CD4-positive, CD25-positive, alpha-beta regulatory T cell (primary cell): Measurements from ENCODE around the gene DNAJC6. TPM values are rescaled to one million over a fixed set of nuclear protein-coding genes. Genes with fewer than 3 reads are reported as not detected.
"Not testable (repeated sequence)": the region's sequence is repeated elsewhere in the genome, so short reads cannot be mapped to it uniquely, and the experiment has no call there.

Source experiments
- ATAC-seq, 2 donors: fragments of 150-1000 bp; cut with Tn5 transposase; one replicate each; pipeline ENCODE4 v1.10.0; 2021; ENCODE audit warnings: low read depth in 2 of 2, moderate number of reproducible peaks in 2 of 2, moderate library complexity in 1 of 2
- DNase-seq, 3 donors: peaks; one replicate each; pipeline versions ENCODE4 v3.0.0 to v3.0.0-alpha.2; 2012 to 2022; ENCODE audit warnings: mixed read lengths in 1 of 3
- H3K27ac ChIP-seq: one replicate; pipeline ENCODE4 v1.7.0; 2013; ENCODE audit warnings: mild to moderate bottlenecking, low read length; ENCODE audit not compliant: insufficient read depth, poor library complexity, severe bottlenecking
- H3K27me3 ChIP-seq: one replicate; pipeline ENCODE4 v1.7.0; 2013; ENCODE audit warnings: low read length; ENCODE audit not compliant: control insufficient read depth, insufficient read depth
- H3K36me3 ChIP-seq: one replicate; pipeline ENCODE4 v1.7.0; 2013; ENCODE audit warnings: mild to moderate bottlenecking, low read length, moderate library complexity; ENCODE audit not compliant: control insufficient read depth, insufficient read depth
- H3K4me1 ChIP-seq: 2 replicates; pipeline ENCODE4 v1.7.0; 2013; ENCODE audit warnings: mild to moderate bottlenecking, low read length; ENCODE audit not compliant: insufficient read depth, control insufficient read depth, poor library complexity, severe bottlenecking
- H3K4me3 ChIP-seq: one replicate; pipeline ENCODE4 v1.7.0; 2013; ENCODE audit warnings: low read depth, mild to moderate bottlenecking, low read length, moderate library complexity
- H3K9me3 ChIP-seq, 2 experiments: 1 replicate in 1 of 2; 2 replicates in 1 of 2; pipeline ENCODE4 v1.7.0; 2013; ENCODE audit warnings: low read length in 2 of 2, mild to moderate bottlenecking in 1 of 2, moderate library complexity in 1 of 2; ENCODE audit not compliant: control insufficient read depth in 2 of 2
- H3K27ac Mint-ChIP-seq, 3 donors: one replicate each; pipeline ENCODE4 v1.8.0; 2020 to 2022; ENCODE audit warnings: mild to moderate bottlenecking in 3 of 3, mixed read lengths in 3 of 3, moderate library complexity in 2 of 3
- H3K27me3 Mint-ChIP-seq: one replicate; pipeline ENCODE4 v1.8.0; 2022; ENCODE audit warnings: mild to moderate bottlenecking, mixed read lengths
- H3K36me3 Mint-ChIP-seq: one replicate; pipeline ENCODE4 v1.8.0; 2020; ENCODE audit warnings: mixed read lengths
- H3K4me1 Mint-ChIP-seq, 4 donors: one replicate each; pipeline ENCODE4 v1.8.0; 2020 to 2022; ENCODE audit warnings: mixed read lengths in 4 of 4, mild to moderate bottlenecking in 1 of 4
- H3K4me3 Mint-ChIP-seq, 4 donors: one replicate each; pipeline ENCODE4 v1.8.0; 2020 to 2022; ENCODE audit warnings: mild to moderate bottlenecking in 4 of 4, mixed read lengths in 4 of 4, moderate library complexity in 3 of 4
- H3K9me3 Mint-ChIP-seq, 7 donors: one replicate each; pipeline ENCODE4 v1.8.0; 2020 to 2022; ENCODE audit warnings: mixed read lengths in 7 of 7, mild to moderate bottlenecking in 3 of 7, moderate library complexity in 2 of 7
- polyA plus RNA-seq, 4 donors: library from polyadenylated mRNA; unstranded; fragments of 300-500 nt; fragmentation: Illumina TruSeq; gene quantifications; one replicate each; pipeline ENCODE4 v1.2.3, GENCODE V29; 2021
- total RNA-seq: library from RNA; stranded (reverse); gene quantifications from one replicate; pipeline ENCODE4 v1.2.3, GENCODE V29; 2022

Gene DNAJC6
- total and polyA plus RNA-seq, 5 donors from 2014 or later: 0.07 to 1.9 (median 0.82) TPM; not detected in 1

DNA sequence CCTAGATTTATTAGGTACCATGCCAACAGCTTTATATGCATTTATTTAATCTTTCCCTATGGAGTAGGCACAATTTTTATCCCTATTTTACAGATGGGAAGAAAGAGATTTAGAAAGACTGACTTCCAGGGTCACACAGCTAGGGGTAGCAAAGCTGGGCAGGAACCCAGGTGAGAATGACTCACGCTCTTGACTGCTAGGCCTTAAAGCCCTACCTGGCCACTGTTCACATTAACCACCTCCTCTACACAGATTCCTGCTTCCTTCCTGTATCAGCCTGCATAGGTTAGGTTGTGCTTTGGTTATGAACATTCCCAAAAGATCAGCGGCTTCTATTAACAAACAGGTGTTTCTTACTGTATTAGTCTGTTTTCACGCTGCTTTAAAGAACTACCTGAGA, 53.2 kb downstream of the DNAJC6 start:
- no peaks in the 10 kb centered on the region for H3K27me3 Mint-ChIP-seq
- Histone ChIP-seq H3K27me3 (no peaks in the 10 kb centered on the region), H3K4me3 (no peak overlapping the region), H3K4me1 (no peaks in the 10 kb centered on the region), H3K27ac (no peak overlapping the region), H3K36me3 (no peaks in the 10 kb centered on the region), H3K9me3 (no peaks in the 10 kb centered on the region)
- no peaks in the 10 kb centered on the region for H3K4me1 Mint-ChIP-seq
- no peaks in the 10 kb centered on the region for H3K9me3 Mint-ChIP-seq
- H3K36me3 Mint-ChIP-seq: no peaks in the 10 kb centered on the region
- no peak for ATAC-seq
- DNase-seq: no peak
- no peak overlapping the region for H3K27ac Mint-ChIP-seq
- H3K4me3 Mint-ChIP-seq: no peak overlapping the region

GRCh38 chr1:65363484-65363883, 54.1 kb downstream of the DNAJC6 start:
- H3K4me3 Mint-ChIP-seq: no peak overlapping the region
- H3K9me3 Mint-ChIP-seq: no peaks in the 10 kb centered on the region
- Histone ChIP-seq H3K4me1 (no peaks in the 10 kb centered on the region), H3K27ac (no peak overlapping the region), H3K36me3 (no peaks in the 10 kb centered on the region), H3K27me3 (no peaks in the 10 kb centered on the region), H3K9me3 (no peaks in the 10 kb centered on the region), H3K4me3 (no peak overlapping the region)
- peaks cover 4% of the 10 kb centered on the region for H3K27me3 Mint-ChIP-seq
- no peaks in the 10 kb centered on the region for H3K36me3 Mint-ChIP-seq
- DNase-seq (no peak), ATAC-seq (no peak)
- no peaks in the 10 kb centered on the region for H3K4me1 Mint-ChIP-seq
- peak overlapping the region in 1 of 3 donors; percentile 16 for H3K27ac Mint-ChIP-seq

DNA sequence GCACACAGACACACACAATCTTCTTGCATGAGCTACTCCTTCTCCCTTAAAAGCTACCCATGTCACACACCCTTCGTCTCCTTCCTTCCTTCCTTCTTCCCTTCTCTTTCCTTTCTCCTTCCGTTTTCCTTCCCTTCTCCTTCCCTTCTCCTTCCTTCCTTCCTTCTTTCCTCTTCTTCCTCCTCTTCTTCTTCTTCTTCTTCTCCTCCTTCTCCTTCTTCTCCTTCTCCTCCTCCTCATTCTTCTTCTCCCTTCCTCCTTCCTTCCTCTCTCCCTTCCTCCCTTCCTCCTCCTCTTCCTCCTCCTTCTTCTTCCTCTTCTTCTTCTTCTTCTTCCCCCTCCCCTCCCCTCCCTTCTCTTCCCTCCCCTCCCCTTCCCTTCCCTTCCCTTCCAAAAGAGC, 59.1 kb downstream of the DNAJC6 start:
- H3K4me3 ChIP-seq: no peak overlapping the region
- H3K27me3 ChIP-seq: no peaks in the 10 kb centered on the region
- H3K9me3 ChIP-seq: no peaks in the 10 kb centered on the region
- no peak overlapping the region for H3K27ac ChIP-seq
- no peaks in the 10 kb centered on the region for H3K4me1 ChIP-seq
- H3K36me3 Mint-ChIP-seq: no peaks in the 10 kb centered on the region
- DNase-seq (no peak), ATAC-seq (no peak)
- no peaks in the 10 kb centered on the region for H3K9me3 Mint-ChIP-seq
- peaks cover 12% of the 10 kb centered on the region for H3K27me3 Mint-ChIP-seq
- no peaks in the 10 kb centered on the region for H3K4me1 Mint-ChIP-seq
- H3K4me3 Mint-ChIP-seq: no peak overlapping the region
- no peak overlapping the region for H3K27ac Mint-ChIP-seq
- no peaks in the 10 kb centered on the region for H3K36me3 ChIP-seq

GRCh38 chr1:65371544-65371943, 62.2 kb downstream of the DNAJC6 start:
- peaks cover 0 to 4% (median 0%) of the 10 kb centered on the region in 7 donors for H3K9me3 Mint-ChIP-seq
- peaks cover 12% of the 10 kb centered on the region for H3K27me3 Mint-ChIP-seq

GRCh38 chr1:65372557-65372956, 63.2 kb downstream of the DNAJC6 start:
- Mint-ChIP-seq H3K36me3 (no peaks in the 10 kb centered on the region), H3K27me3 (peaks cover 16% of the 10 kb centered on the region), H3K4me1 (no peaks in the 10 kb centered on the region), H3K9me3 (peaks cover 0 to 4% (median 0%) of the 10 kb centered on the region in 7 donors), H3K27ac (no peak overlapping the region), H3K4me3 (no peak overlapping the region)
- ATAC-seq (no peak), DNase-seq (no peak)
- no peaks in the 10 kb centered on the region for H3K27me3 ChIP-seq
- no peak overlapping the region for H3K27ac ChIP-seq
- H3K4me1 ChIP-seq: no peaks in the 10 kb centered on the region
- H3K9me3 ChIP-seq: no peaks in the 10 kb centered on the region
- H3K36me3 ChIP-seq: no peaks in the 10 kb centered on the region
- no peak overlapping the region for H3K4me3 ChIP-seq

More at GRCh38 chr1:65371544-65371943, 62.2 kb downstream of the DNAJC6 start:
- Histone ChIP-seq H3K27me3 (no peaks in the 10 kb centered on the region), H3K9me3 (no peaks in the 10 kb centered on the region), H3K4me3 (no peak overlapping the region), H3K4me1 (no peaks in the 10 kb centered on the region), H3K27ac (no peak overlapping the region), H3K36me3 (no peaks in the 10 kb centered on the region)
- DNase-seq: no peak
- H3K36me3 Mint-ChIP-seq: no peaks in the 10 kb centered on the region
- no peak for ATAC-seq
- no peaks in the 10 kb centered on the region for H3K4me1 Mint-ChIP-seq
- H3K4me3 Mint-ChIP-seq: no peak overlapping the region
- H3K27ac Mint-ChIP-seq: no peak overlapping the region

- H3K27me3 Mint-ChIP-seq: peaks cover 16% of the 10 kb centered on the region
- no peaks in the 10 kb centered on the region for H3K9me3 ChIP-seq
- no peak for DNase-seq
- no peak overlapping the region for H3K4me3 Mint-ChIP-seq
- H3K27ac ChIP-seq: no peak overlapping the region
- no peak overlapping the region for H3K27ac Mint-ChIP-seq
- H3K4me1 Mint-ChIP-seq: no peaks in the 10 kb centered on the region
- no peaks in the 10 kb centered on the region for H3K4me1 ChIP-seq
- peaks cover 0 to 5% (median 0%) of the 10 kb centered on the region in 7 donors for H3K9me3 Mint-ChIP-seq
- no peaks in the 10 kb centered on the region for H3K36me3 ChIP-seq
- H3K36me3 Mint-ChIP-seq: peaks cover 2% of the 10 kb centered on the region
- H3K4me3 ChIP-seq: no peak overlapping the region
- peaks cover 3% of the 10 kb centered on the region for H3K27me3 ChIP-seq
- no peak for ATAC-seq
Observed at GRCh38 chr1:65377496-65378246, 68.3 kb downstream of the DNAJC6 start.

- peaks cover 3% of the 10 kb centered on the region for H3K27me3 ChIP-seq
- H3K27ac ChIP-seq: no peak overlapping the region
- Mint-ChIP-seq H3K4me3 (no peak overlapping the region), H3K9me3 (peaks cover 0 to 7% (median 0%) of the 10 kb centered on the region in 7 donors), H3K4me1 (no peaks in the 10 kb centered on the region), H3K27me3 (peaks cover 16% of the 10 kb centered on the region), H3K27ac (no peak overlapping the region), H3K36me3 (peaks cover 2% of the 10 kb centered on the region)
- no peak for DNase-seq
- no peak for ATAC-seq
- H3K4me3 ChIP-seq: no peak overlapping the region
- no peaks in the 10 kb centered on the region for H3K4me1 ChIP-seq
- H3K36me3 ChIP-seq: no peaks in the 10 kb centered on the region
- H3K9me3 ChIP-seq: no peaks in the 10 kb centered on the region
Observed at GRCh38 chr1:65378247-65378946, 69.1 kb downstream of the DNAJC6 start.

DNA sequence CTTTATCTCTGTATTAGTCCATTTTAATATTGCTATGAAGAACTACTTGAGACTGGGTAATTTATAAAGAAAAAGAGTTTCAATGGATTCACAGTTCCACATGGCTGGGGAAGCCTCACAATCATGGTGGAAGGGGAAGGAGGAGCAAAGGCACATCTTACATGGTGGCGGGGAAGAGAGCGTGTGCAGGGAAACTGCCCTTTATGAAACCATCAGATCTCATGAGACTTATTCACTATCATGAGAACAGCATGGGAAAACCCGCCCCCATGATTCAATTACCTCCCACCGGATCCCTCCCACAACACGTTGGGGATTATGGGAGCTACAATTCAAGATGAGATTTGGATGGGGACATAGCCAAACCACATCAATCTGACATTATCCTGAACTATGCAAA, 75.1 kb downstream of the DNAJC6 start:
- not testable (repeated sequence) for H3K4me3 ChIP-seq, H3K9me3 ChIP-seq, H3K4me1 Mint-ChIP-seq, H3K36me3 ChIP-seq, H3K27me3 ChIP-seq, H3K4me1 ChIP-seq, ATAC-seq, DNase-seq, H3K27ac ChIP-seq, H3K36me3 Mint-ChIP-seq, H3K4me3 Mint-ChIP-seq, H3K27me3 Mint-ChIP-seq, H3K27ac Mint-ChIP-seq, H3K9me3 Mint-ChIP-seq
